Glutamatergic neuron (in vitro differentiated cells): ENCODE results near the gene NAGLU. TPM values are rescaled to one million over a fixed set of nuclear protein-coding genes. Genes with fewer than 3 reads are reported as not detected.

Source experiments
- DNase-seq: peaks from one replicate; pipeline ENCODE4 v3.0.0; 2022
- H3K27ac Mint-ChIP-seq: one replicate; pipeline ENCODE4 v1.8.0; 2020; ENCODE audit warnings: mild to moderate bottlenecking, mixed read lengths, inconsistent platforms; ENCODE audit not compliant: unreplicated experiment
- H3K27me3 Mint-ChIP-seq: one replicate; pipeline ENCODE4 v1.8.0; 2020; ENCODE audit warnings: mild to moderate bottlenecking, moderate library complexity, mixed read lengths, inconsistent platforms; ENCODE audit not compliant: unreplicated experiment
- H3K36me3 Mint-ChIP-seq: one replicate; pipeline ENCODE4 v1.8.0; 2020; ENCODE audit warnings: mild to moderate bottlenecking, mixed read lengths, inconsistent platforms; ENCODE audit not compliant: unreplicated experiment
- H3K4me1 Mint-ChIP-seq: one replicate; pipeline ENCODE4 v1.8.0; 2020; ENCODE audit warnings: mild to moderate bottlenecking, low read depth, mixed read lengths, inconsistent platforms; ENCODE audit not compliant: unreplicated experiment
- H3K4me3 Mint-ChIP-seq: one replicate; pipeline ENCODE4 v1.8.0; 2020; ENCODE audit warnings: mild to moderate bottlenecking, mixed read lengths, inconsistent platforms; ENCODE audit not compliant: unreplicated experiment
- H3K9me3 Mint-ChIP-seq: one replicate; pipeline ENCODE4 v1.8.0; 2020; ENCODE audit warnings: mild to moderate bottlenecking, moderate library complexity, mixed read lengths, inconsistent platforms; ENCODE audit not compliant: unreplicated experiment
- CTCF ChIP-seq: fragments of 200-600 bp; sonication (generic); IDR thresholded peaks from one replicate; pipeline ENCODE4 v1.5.0; 2021; ENCODE audit not compliant: partially characterized antibody, unreplicated experiment
- total RNA-seq: library from RNA; stranded (reverse); fragmentation: NEBNext Ultra II Directional; extraction: Animal tissue kit (Norgen Biotek cat#: 25700); gene quantifications from one replicate; pipeline ENCODE4 v1.2.1, GENCODE V29; 2021; ENCODE audit not compliant: unreplicated experiment

The NAGLU gene
- total RNA-seq, 1 donor from 2014 or later = 42.8 TPM

- H3K27me3 Mint-ChIP-seq = peaks cover 8% of the 10 kb centered on the region
- H3K4me1 Mint-ChIP-seq = peaks cover 7% of the 10 kb centered on the region
- H3K27ac Mint-ChIP-seq = peak within 1 kb of the TSS; percentile 83
- DNase-seq = peak; percentile 93
- no peak for TF ChIP-seq CTCF
- H3K36me3 Mint-ChIP-seq = no peaks in the 10 kb centered on the region
- peaks cover 6% of the 10 kb centered on the region for H3K9me3 Mint-ChIP-seq
- H3K4me3 Mint-ChIP-seq = peak within 1 kb of the TSS; percentile 96
Measured at GRCh38 chr17:42566883-42567573, 31.0 kb downstream of the NAGLU start, which contains the start of gene MLX. TSS of gene MLX (plus strand) at chr17:42567100. CDS start at chr17:42567125, 25 bp downstream.

- Mint-ChIP-seq H3K27me3 (peaks cover 6% of the 10 kb centered on the region), H3K36me3 (peaks cover 4% of the 10 kb centered on the region), H3K4me3 (peak overlapping the region; percentile 30), H3K9me3 (peaks cover 6% of the 10 kb centered on the region), H3K27ac (no peak overlapping the region), H3K4me1 (peaks cover 4% of the 10 kb centered on the region)
- no peak for DNase-seq
- TF ChIP-seq CTCF = no peak
Measured at GRCh38 chr17:42568341-42569111, 32.5 kb downstream of the NAGLU start.

GRCh38 chr17:42571435-42572225, 35.6 kb downstream of the NAGLU start:
- Mint-ChIP-seq H3K4me1 (peaks cover 4% of the 10 kb centered on the region), H3K9me3 (peaks cover 8% of the 10 kb centered on the region), H3K4me3 (no peak overlapping the region), H3K27ac (no peak overlapping the region), H3K27me3 (peaks cover 3% of the 10 kb centered on the region), H3K36me3 (peaks cover 5% of the 10 kb centered on the region)
- no peak for DNase-seq
- TF ChIP-seq CTCF = no peak

- no peak for TF ChIP-seq CTCF
Measured at GRCh38 chr17:42573095-42573494, 37.1 kb downstream of the NAGLU start.

More at GRCh38 chr17:42573095-42573494, 37.1 kb downstream of the NAGLU start:
- H3K4me1 Mint-ChIP-seq = peaks cover 2% of the 10 kb centered on the region
- peaks cover 13% of the 10 kb centered on the region for H3K9me3 Mint-ChIP-seq
- DNase-seq = no peak
- peaks cover 4% of the 10 kb centered on the region for H3K27me3 Mint-ChIP-seq
- H3K36me3 Mint-ChIP-seq = peaks cover 5% of the 10 kb centered on the region
- H3K4me3 Mint-ChIP-seq = peak overlapping the region; percentile 31
- no peak overlapping the region for H3K27ac Mint-ChIP-seq
